NCI-H82 treated with DMSO at 0.1 percent for 48 hours (cell line): ENCODE results near the gene CFAP45.

ENCODE experiments used
- DNase-seq: peaks from one replicate; lab custom pipeline; 2025; ENCODE audit not compliant: unreplicated experiment; lab: John Stamatoyannopoulos, UW

The CFAP45 gene, protein sequence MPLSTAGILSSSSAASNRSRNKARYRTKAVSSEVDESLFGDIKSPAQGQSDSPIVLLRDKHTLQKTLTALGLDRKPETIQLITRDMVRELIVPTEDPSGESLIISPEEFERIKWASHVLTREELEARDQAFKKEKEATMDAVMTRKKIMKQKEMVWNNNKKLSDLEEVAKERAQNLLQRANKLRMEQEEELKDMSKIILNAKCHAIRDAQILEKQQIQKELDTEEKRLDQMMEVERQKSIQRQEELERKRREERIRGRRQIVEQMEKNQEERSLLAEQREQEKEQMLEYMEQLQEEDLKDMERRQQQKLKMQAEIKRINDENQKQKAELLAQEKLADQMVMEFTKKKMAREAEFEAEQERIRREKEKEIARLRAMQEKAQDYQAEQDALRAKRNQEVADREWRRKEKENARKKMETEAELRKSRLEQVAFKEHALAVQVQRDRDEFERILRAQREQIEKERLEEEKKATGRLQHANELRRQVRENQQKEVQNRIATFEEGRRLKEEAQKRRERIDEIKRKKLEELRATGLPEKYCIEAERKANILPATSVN

DNA sequence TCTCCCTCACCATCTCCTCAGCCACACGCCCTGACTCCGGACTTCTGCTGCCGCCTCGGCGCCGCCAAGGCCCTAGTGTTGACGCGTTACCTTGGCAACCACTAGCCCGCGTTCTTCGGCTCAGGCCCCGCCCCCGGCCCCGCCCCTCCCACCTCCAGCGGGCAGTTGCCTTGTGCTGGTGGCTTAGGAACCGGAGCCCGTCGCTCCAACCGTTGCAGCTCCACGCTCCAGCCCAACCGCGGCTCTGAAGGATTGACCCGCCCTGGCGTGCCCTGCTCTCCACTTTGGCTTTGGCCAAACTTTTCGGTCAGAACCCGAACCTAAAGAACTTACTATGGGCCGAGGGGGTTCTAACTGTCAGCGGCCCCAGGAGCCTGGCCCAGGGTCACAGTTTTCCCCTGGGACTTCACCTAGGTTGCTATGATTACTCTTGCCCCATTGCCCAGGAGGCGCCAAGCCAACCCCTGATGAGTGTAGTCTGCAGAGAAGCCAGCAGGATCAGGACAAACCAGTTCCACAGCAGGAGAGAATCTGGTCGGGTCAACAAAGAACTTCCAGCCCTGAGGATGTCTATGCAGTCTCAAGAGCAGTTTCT, at the start of gene CFAP45:
Gene CFAP45 (minus strand): TSS at position 80 of the 595 bp plus-strand sequence. CDS start 67 bp downstream, at position 13.
- peak; percentile 83 for DNase-seq

DNA sequence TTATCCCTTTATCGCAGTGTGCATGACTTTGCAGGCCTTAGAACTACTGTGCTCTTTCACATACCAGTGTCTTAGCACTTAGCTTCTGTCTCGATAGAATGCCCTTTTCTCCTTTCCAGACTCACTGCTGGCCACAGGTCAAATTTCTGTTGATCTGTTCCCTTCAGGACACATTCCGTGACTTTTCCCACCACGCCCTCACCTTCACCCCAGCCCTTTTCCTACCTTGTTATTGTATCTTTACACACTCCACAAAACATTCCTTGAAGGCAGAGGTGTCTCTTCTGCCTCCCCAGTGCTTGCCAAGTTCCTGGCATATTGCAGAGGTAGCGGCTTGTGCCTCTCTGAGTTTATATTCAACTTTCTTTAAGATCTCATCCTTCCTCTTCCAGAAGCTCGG, 49.2 kb upstream of the CFAP45 start:
- no peak for DNase-seq

DNA sequence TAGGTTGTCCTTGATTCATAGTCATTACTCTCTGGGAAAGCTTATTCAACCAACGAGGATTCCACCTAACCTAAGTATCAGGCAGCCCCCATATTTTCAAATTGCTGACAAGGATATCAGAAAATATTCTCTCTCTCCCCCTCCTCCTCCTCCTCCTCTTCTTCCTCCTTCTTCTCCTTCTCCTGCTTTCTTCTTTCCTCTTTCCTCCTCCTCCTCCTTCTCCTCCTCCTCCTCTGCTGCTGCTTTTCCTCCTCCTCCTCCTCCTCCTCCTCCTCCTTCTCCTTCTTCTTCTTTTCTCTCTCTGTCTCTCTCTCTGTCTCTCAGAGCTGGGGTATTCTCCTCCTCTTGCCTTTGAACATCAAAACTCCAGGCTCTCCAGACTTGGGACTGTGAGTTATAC, 48.0 kb upstream of the CFAP45 start:
- no peak for DNase-seq

DNA sequence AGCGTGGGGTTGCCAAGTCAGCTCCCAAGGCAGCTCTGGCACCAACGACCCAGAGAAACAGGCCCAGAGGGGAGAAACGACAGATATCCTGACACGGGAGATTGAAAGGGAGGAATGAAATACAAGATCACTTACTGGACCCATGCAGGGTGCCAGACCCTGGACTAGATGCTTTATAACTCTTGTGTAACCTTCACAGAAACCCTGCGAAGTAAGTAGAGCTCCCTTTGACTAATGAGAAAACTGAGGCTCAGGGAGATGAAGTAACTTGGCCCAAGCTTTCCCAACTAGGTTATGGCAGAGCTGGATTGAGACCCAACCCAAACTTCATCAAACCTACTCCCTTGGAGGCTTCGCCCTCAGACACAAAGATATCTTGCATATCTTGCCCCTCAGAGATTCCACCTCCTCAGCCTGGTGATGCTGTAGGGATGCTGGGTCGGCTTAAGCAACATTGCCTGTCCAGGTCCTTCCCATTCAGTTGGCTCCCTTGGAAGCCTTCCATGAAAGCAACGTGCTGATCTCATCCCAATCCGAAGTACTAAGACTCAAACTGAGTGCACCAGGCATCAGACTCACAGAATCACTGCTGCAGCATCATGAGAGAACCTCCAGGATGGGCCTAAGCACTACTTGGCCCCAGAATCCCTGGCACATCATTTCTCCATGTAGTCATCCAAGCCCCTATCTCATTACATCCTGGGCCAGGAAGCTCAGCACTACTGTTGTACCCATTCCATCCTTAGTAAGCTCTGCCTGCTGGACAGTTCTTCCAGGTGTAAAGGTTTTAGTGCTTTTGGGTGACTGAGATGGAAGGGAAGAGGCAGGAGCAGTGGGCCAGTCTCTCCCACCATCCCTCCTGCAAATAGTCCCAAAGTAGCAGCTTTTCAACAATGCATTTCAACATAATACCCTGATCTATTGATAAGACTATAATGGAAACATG, 46.5 kb upstream of the CFAP45 start:
- no peak for DNase-seq

DNA sequence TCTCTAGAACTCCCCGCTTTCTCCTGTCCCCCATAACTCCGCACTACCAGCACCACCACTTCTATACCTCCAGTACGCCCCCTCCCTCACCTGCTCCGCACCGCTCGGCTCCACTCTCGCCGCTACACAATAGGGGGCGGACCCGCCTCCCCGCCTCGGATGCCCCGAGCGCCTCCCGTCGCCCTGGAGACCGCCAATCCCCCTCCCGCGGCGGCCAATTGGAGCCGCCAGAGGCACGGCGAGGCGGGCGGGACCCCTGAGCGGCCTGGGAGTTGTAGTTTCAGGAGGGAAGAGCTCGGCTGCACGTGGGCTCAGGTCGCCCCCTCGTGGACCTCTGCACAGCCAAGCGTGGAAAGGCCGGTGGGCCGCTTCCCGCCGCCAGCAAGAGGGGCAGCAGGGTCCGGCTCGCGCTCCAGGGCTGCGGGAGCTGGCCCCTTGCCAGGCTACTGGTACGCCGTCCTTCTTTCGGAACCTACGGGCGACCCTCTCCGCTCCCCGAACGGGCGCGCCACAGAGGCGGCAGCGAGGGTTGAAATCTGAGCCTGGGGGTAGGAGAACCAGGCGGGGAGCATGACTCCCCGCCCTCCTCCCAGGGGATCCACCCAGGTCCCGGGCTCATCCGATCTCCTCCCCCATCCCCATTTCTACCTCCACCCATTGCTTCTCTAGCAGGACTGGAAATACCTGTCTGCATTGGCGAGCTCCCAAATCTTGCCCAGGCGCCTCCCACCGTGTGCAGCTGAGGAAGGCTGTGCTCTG, 45.7 kb upstream of the CFAP45 start, which contains the start of gene IGSF9:
Gene IGSF9 (minus strand): TSS at position 131 of the 759 bp plus-strand sequence. CDS start 2,159 bp downstream, outside the sequence.
- peak; percentile 93 for DNase-seq

DNA sequence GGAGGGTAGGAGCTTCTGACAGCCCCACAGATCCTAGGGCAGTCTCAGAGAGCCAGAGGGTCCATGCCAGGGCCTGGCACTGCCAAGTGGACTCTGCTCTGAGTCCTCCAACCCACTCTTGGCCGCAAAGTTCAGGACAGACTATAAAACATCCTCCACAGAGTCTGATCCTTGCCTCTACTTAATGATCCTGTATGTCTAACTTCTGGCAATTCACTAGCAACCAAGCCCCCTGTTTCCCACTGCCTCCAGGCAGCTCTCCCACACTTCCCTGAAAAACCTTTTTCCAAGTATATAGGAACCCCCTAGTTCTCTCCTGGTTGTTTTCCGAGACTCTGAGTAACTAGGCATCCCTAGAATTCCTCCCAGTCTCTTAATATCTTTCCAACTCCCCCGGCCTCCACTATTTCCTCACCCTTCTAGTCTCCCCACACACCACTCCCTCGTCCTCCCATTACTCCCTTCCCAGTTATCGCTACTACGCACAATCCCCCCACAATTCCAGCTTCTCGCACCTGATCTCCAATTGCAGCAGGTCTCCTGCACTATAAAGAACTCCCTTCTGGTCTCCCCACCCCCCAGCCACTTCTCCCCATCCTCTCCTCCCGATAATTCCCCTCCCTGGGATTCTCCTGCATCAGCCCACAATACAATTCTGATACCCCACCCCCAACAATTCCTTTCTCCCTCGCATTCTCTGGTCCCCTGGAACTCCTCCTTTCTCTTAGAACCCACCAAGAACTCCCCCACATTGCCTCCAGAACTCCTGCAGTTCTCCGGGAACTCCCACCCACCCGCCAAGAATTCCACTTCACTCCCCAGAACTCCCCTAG, 44.9 kb upstream of the CFAP45 start:
- no peak for DNase-seq

DNA sequence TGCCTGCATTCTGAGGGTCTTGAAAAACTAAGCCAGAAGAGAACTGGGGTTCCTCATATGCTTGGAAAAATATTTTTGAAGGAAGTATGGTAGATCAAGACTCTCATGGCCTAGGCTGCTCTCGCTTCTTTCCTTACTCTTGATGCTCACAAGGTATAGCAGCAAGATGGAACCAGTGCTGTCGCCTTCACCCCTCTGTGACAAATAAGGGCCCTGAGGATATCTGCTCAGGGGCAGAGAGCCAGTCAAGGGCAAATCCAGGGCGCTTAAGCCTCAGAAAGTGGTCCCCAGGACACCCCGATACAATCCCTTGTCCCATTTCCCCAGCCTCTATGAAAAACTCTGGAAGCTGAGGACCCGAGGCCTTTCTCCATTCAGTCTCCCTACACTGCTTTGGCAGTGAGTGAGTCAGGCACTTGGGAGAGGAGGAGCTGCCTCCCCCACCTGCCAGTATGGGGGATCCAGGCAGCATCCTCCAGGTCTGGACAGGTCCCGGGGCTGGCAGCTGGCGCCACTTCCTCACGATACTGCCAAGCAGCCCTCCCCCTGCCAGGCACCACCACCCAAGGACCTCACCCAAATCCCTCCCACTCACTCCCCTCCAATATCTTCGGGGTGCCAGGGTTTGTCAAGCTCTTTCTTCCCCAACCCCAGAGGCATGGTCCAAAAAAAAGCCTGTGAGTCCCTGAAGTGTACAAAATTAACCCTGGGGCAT, 44.1 kb upstream of the CFAP45 start:
- no peak for DNase-seq

DNA sequence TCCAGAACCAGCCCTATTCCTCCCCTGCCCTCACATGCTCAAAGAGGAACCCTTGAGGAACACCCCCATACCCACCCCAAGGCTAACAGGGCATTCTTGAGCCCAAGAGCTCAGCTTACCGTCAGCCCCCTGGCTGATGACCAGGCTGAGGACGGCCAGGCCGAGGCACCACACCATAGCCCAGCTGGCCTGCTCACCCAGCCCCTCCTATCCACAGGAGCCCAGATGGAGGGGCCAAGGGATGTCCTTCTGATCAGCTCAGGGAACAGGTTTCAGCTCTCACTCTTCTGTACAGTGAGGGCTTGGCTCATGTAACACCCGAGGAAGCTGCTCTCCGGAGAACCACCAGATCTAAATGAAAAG, 43.3 kb upstream of the CFAP45 start:
- DNase-seq = no peak

DNA sequence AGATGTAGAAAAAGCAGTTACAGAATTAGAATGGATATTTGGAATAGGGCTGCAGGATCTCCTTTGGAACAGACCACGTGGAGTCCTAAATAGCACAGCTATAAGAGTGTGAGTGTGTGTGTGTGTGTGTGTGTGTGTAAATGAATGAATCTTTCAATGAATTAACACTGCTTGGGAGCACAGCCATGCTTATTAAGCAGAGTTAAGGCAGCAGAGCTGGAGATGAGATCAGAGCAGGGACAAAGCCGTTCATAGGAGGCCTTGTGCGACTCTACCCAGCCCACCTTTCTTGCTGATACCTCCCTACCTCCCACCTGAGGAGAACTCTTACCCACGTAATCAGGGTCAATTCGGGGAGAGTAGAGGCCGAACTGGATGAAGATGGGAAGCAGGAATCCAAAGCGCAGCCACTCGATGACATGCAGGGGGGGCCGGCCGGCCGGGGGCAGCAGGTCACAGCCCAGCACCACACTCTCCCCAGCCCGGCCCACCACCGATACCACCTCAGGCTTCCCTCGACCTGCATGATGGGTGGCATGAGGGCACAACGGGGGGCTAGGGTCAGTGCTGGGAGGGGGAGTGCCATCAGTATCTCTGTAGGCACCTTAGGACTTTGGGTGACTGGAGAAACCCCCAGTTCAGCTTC, 42.8 kb upstream of the CFAP45 start:
- no peak for DNase-seq

DNA sequence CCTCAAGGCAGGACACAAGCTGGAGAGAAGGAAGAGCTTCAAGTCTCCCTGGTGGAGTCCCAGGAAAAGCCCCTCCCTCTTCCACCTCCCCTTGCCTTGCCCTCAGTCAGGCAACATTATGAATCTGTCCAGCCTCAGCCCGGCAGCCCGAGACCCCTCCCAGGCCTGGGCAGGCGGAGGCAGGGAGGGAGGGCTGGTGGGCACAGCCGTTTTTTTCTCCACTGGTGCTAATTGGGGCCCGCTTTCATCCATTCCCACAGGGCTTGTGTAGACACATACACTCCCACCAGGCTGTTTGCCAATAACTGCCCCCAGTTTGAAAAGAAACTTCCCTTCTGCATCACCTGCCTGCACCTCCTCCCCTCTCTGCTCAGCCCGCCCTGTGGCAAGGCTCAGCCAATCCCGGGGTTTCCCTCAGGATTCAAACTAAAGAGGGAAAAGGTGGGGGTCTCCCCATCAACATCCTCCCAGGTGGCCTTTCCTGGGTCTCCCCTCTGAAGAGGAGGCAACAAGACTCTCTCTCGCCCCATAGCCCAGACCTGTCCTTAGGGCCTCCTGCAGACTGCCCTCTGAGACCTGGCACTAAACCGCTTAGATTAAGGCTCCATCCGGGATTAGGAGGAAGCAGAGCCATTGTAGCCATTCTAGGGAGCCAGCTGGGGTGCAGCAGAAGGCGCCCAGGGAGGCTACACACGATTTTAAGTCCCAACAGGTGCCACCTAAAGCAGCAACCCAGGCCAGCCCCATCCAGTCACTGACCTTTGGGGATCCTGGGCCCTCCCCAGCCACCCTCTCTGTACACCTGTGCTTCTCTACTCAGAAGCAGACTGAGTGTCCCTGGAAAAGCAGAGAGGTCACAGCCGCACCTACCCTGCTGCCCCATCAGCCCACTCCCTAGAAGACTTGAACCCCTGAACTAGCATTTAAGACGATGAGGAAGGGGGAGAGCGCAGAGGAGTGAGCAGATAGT, 41.9 kb upstream of the CFAP45 start:
- peak; percentile 61 for DNase-seq

DNA sequence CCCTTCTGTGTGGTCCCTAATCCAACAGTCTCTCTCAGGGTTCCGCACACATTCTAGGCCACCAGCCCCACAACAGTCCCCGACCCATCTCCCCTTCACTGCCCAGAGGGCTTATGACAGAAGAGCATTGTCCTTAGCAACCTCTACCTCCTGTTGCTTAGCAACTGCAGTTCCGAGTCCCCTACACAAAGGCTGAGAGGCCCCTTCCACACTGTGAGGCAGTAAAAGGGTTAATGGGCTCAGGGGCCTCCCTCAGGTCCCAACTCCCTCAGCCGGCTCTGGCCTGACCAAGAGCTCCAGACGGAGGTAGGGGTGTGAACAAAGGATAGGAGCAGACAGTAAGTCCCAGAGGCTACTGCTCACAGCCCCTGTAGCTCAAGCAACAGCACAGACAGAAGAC, 41.2 kb upstream of the CFAP45 start:
- DNase-seq = no peak

DNA sequence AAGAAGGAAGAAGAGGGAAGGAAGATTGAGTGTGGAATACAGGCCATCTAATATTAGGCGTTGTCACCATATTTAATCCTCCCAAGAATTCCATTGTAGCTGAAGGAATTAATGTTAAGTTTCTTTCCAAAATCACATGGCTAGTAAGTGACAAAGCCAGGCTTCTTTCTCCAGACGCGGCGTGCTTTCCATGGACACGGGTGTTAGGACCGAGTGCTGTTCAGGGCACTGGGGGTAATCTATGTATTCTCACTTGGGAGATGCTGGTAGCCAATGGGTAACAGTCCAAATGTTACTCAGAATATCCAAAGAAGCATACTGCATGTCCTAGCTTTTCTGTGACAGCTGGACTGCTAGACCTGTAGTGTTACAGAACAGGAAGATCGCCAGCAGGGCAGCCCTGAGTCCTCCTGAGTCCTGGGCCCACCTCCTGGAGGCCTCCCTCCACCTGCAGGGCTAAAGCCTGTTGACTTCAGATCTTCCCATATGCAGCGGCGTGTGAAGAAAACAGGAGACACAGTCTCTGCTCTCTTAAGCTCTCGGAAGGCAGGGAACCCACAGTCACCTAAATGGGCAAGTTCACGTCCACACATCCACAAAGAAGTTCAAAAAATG, 40.1 kb upstream of the CFAP45 start:
- DNase-seq = no peak

DNA sequence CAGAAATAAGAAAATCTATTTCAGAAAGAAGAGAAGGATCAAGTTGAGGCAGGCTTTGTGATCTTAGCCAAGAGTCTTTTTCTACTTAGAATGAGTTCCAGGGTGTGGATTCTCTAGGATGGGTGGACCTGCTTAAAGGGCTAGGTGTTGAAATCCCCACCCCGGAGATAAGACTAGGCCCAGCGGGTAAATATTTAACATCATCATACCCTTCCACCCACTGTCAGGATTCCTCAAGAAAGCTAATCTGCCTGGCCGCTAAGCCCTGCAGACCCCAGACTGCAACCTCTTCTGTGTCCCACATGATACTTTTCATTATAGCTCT, 39.7 kb upstream of the CFAP45 start:
- no peak for DNase-seq

DNA sequence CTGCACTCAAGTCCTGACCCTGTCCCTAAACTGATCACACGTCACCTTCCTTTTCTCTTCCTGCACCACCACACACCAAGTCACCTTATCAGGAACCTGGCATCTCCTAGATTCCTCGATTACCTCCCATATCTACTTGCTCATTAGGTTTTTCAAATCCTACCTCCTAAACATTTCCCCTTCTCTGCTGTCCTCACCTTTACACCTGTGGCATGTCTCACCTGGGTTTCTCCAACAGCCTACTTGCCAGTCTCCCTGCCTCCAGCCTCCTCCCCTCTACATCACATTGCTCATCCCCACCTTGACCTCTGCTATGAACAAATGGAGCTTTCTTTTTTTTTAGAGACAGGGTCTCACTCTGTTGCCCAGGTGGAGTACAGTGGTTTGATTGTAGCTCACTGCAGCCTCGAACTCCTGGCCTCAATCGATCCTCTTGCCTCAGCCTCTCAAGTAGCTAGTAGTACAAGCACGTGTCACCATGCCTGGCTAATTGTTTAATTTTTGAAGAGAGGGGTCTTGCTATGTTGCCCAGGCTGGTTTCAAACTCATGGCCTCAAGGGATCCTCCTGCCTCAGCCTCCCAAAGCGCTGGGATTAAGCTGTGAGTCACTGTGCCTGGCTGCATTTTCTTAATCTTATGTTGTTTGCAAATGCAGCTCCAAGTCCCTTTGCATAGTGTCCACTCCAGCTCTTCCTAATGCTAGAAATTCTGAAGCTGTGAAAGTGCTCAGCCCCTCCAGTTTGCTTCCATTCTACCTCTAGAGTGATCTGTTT, 39.1 kb upstream of the CFAP45 start:
- no peak for DNase-seq

DNA sequence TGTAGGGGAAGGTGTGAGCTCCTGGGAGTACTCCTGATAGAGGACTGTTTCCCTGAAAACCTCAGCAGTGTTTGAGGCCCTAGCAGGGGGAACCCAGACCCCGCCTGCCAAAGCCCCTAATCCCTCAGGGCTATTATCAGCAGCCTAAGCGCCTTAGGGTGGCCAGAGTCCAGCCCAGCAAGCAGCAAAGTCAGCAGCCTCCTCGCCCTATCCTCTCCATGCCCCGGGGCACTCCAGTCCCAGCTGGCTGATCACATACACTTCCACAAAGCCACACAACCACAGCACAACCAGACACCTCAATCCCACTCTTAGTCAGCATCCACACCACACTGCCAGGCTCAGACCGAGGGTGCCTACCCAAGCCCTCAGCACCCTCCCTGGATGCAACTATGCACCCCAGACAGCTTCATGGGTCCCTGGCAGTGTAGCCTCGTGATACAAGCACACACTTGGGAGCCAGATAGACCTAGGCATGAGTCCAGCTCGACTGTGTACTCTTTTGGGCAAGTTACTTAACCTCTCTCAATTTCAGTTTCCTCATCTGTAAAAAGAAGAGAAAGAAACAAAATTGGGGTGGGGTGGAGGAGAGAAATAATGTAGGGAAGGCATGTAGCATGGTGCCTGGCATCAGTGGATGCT, 38.4 kb upstream of the CFAP45 start:
- DNase-seq = peak; percentile 78
